Measurements from ENCODE around the gene AMIGO2. TPM values are rescaled to one million over a fixed set of nuclear protein-coding genes. Genes with fewer than 3 reads are reported as not detected.

Gene AMIGO2
- total and polyA plus RNA-seq, 10 donors: 6.7 to 27.1 (median 18.0) TPM

DNA sequence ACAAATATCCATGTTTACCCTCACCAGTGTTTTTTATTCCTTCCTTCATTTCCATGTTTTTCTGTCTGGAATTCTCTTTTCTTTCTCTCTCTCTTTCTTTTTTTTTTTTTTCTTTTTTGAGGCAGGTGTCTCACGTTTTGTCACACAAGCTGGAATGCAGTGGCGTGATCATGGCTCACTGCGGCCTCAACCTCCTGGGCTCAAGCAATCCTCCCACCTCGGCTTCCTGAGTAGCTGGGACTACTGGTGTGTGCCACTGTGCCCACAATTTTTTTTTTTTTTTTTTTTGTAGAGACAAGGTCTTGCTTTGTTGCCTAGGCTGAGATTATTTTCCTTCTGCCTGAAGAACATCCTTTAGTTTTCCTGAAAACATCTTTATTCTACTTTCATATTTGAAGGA is 15.0 kb upstream of the AMIGO2 start:
- no peak for TF ChIP-seq POLR2A (IDR thresholded peaks at IDR 0.05)
- TF ChIP-seq, protein P1, sequence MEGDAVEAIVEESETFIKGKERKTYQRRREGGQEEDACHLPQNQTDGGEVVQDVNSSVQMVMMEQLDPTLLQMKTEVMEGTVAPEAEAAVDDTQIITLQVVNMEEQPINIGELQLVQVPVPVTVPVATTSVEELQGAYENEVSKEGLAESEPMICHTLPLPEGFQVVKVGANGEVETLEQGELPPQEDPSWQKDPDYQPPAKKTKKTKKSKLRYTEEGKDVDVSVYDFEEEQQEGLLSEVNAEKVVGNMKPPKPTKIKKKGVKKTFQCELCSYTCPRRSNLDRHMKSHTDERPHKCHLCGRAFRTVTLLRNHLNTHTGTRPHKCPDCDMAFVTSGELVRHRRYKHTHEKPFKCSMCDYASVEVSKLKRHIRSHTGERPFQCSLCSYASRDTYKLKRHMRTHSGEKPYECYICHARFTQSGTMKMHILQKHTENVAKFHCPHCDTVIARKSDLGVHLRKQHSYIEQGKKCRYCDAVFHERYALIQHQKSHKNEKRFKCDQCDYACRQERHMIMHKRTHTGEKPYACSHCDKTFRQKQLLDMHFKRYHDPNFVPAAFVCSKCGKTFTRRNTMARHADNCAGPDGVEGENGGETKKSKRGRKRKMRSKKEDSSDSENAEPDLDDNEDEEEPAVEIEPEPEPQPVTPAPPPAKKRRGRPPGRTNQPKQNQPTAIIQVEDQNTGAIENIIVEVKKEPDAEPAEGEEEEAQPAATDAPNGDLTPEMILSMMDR (IDR thresholded peaks at IDR 0.05 in 8 of 11, conservative IDR thresholded peaks at IDR 0.05 in 3 of 11): no peak
- no peak for TF ChIP-seq POLR2AphosphoS5 (IDR thresholded peaks at IDR 0.05)
- Histone ChIP-seq H3K27me3 (replicated peaks in 1 of 7) (no peaks in the 10 kb centered on the region), H3K4me1 (peaks cover 0 to 3% (median 0%) of the 10 kb centered on the region in 6 donors), H3K27ac (no peak overlapping the region), H3K36me3 (no peaks in the 10 kb centered on the region), H3K9me3 (peaks cover 0 to 8% (median 0%) of the 10 kb centered on the region in 8 donors), H3K4me3 (no peak overlapping the region)
- WGBS, 5 donors: 82 to 98% (median 88%) methylated on average over 4 of the region's 4 CpGs
- intact Hi-C loops (cut with DNase I; ENCODE audit: low total_unique reads): loop anchor here (10.0 kb wide), 1 partner anchor 60 kb away; no protein-coding TSS in a partner anchor
- DNase-seq: no peak

DNA sequence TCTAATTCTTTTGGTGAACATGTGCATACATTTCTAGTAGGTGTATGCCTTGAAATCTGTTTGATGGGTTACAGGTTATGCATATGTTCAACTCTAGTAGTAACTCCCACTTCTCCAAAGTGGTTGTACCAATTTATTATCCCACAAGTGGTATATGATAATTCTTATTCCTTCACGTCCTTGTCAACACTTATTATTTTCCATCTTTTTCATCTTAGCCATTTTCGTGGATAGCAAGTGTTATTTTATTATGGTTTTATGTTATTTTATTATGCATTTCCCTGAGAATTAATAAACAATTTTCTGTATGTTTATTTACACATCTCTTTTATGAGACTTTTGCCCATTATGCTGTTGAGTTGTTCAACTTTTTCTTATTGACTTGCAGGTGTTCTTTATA is 11.2 kb upstream of the AMIGO2 start:
- Histone ChIP-seq H3K4me3 (no peak overlapping the region), H3K4me1 (peaks cover 6 to 28% (median 16%) of the 10 kb centered on the region in 6 donors), H3K36me3 (no peaks in the 10 kb centered on the region), H3K27ac (no peak overlapping the region), H3K27me3 (replicated peaks in 1 of 7) (no peaks in the 10 kb centered on the region), H3K9me3 (peaks cover 0 to 8% (median 0%) of the 10 kb centered on the region in 8 donors)
- no peak for DNase-seq
- 91 to 100% (median 94%) methylated on average over 2 of the region's 2 CpGs for WGBS, 5 donors
- TF ChIP-seq, protein P1 (IDR thresholded peaks at IDR 0.05 in 8 of 11, conservative IDR thresholded peaks at IDR 0.05 in 3 of 11): no peak
- no peak for TF ChIP-seq POLR2A (IDR thresholded peaks at IDR 0.05)
- TF ChIP-seq POLR2AphosphoS5 (IDR thresholded peaks at IDR 0.05): no peak
- intact Hi-C loops (cut with DNase I; ENCODE audit: low total_unique reads): loop anchor here (10.0 kb wide), 1 partner anchor 64 kb away; no protein-coding TSS in a partner anchor

DNA sequence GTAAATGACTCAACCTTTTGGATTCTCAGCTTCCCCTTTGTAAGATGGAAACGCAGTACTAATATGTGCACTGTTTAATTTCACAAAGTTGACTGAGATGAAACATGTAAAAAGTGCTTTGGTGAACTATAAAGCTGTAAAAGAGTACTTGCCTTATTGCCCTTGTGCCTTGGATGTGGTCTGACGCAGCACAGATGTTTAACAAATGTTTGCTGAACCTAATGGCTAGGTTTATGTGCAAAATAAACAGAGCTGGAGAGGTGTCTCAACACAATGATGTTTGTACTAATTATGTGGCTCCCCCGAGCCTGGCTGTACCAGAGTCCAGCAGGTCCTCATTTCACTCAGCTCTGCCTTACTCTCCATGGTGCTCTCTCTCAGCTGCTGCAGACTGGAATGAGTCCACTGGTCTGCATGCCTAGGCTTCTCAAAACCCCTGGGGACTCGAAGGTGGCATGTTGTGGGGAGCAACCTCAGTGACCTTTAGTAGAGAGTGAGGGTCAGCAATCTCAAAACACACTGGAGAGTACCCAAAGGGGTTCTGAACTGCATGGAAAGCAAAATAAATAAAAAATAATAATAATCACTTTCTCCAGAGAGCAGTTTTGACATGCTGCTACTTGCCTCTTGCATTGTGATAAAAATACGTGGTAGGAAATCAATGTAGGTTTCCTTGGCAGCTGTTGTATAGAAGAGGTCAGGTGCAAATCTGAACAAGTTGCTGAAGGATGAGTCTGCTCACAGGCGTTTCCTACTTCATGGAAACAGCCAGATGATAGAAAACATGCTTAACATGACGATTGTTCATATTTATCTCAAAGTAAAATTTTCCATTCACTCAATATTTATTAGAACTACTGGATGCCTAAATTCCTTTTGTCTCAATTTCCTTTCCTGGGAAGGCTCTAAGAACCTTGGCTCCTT is 8.5 kb upstream of the AMIGO2 start:
- H3K27ac ChIP-seq: no peak overlapping the region
- intact Hi-C loops (cut with DNase I; ENCODE audit: low total_unique reads): no loop called here
- H3K27me3 ChIP-seq (replicated peaks in 1 of 7): no peaks in the 10 kb centered on the region
- H3K4me3 ChIP-seq: no peak overlapping the region
- DNase-seq: no peak
- peaks cover 0 to 8% (median 0%) of the 10 kb centered on the region in 8 donors for H3K9me3 ChIP-seq
- 67 to 78% (median 73%) methylated on average over 7 of the region's 7 CpGs for WGBS, 5 donors
- no peaks in the 10 kb centered on the region for H3K36me3 ChIP-seq
- TF ChIP-seq, protein P1 (IDR thresholded peaks at IDR 0.05 in 8 of 11, conservative IDR thresholded peaks at IDR 0.05 in 3 of 11): no peak
- TF ChIP-seq POLR2A (IDR thresholded peaks at IDR 0.05): no peak
- peaks cover 31 to 56% (median 41%) of the 10 kb centered on the region in 6 donors for H3K4me1 ChIP-seq

DNA sequence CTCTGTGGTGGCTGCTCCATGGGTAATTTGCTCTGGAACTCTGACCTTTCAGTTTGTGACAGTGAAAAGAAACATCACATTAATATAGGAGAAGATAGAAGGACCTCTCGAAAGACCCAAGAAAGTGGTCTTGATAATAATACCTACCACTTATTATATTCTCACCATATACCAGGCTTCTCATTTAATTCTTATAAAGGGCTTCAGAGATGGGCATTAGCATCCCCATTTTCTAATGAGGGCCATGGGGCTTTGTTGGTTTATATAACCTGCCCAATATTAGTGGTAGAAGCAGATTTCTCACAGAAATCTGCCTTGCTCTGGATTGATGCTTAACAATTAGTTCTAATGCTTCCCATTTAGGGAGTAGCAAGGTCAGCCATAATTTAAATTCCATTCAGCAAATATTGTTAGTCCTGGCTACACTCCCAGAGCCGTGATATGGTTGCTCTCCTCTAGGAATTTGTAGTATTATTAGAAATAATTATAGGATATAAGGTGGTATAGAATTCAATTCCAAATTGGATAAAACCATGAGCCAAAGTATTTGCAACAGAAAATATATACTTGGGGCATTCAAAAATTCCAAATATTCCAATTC is 7.4 kb upstream of the AMIGO2 start:
- no peak for DNase-seq
- Histone ChIP-seq H3K9me3 (peaks cover 0 to 8% (median 0%) of the 10 kb centered on the region in 8 donors), H3K27me3 (replicated peaks in 1 of 7) (no peaks in the 10 kb centered on the region), H3K4me3 (no peak overlapping the region), H3K4me1 (peaks cover 38 to 67% (median 49%) of the 10 kb centered on the region in 6 donors), H3K27ac (peak overlapping the region in 4 of 8 donors; percentile 10 to 34 (median 24)), H3K36me3 (no peaks in the 10 kb centered on the region)
- intact Hi-C loops (cut with DNase I; ENCODE audit: low total_unique reads): no loop called here
- no peak for TF ChIP-seq POLR2A (IDR thresholded peaks at IDR 0.05)
- TF ChIP-seq POLR2AphosphoS5 (IDR thresholded peaks at IDR 0.05): no peak
- TF ChIP-seq, protein P1 (IDR thresholded peaks at IDR 0.05 in 8 of 11, conservative IDR thresholded peaks at IDR 0.05 in 3 of 11): no peak
- 66 to 80% (median 77%) methylated on average over 2 of the region's 2 CpGs for WGBS, 5 donors
